ENCODE results near the gene KIF11. TPM values are rescaled to one million over a fixed set of nuclear protein-coding genes. Genes with fewer than 3 reads are reported as not detected.
A peak's percentile ranks its signal among the peaks of the same experiment; 100 is the strongest.

The KIF11 gene
- polyA plus RNA-seq, 1 donor, result 11.5 TPM

DNA sequence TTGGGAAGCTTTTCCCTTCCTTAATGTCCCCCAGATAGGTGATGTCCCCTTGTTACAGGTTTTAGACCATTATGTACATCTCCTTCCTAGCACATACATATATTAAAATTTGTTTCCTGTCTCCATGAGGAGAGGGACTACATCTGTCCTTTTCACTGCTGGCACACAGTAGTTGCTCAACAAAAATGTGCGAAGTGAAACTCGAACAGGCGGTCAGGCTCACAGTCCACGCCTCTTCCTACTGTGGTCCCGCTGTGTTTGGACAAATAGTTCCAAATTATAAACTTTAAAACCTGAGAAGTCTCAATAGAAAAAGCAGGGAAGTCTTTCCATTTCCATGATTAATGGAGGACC lies 95.6 kb downstream of the KIF11 start:
- DNase-seq, result no peak

- peak; percentile 29 for DNase-seq
These were observed 96.2 kb downstream of the KIF11 start for GRCh38 chr10:92688927-92689662.

GRCh38 chr10:92689663-92690210 lies 96.8 kb downstream of the KIF11 start, which contains the start of gene HHEX:
Gene HHEX, plus strand, starts transcription at chr10:92689955. Its CDS starts 32 bp downstream, at chr10:92689987.
- peak; percentile 50 for DNase-seq

DNA sequence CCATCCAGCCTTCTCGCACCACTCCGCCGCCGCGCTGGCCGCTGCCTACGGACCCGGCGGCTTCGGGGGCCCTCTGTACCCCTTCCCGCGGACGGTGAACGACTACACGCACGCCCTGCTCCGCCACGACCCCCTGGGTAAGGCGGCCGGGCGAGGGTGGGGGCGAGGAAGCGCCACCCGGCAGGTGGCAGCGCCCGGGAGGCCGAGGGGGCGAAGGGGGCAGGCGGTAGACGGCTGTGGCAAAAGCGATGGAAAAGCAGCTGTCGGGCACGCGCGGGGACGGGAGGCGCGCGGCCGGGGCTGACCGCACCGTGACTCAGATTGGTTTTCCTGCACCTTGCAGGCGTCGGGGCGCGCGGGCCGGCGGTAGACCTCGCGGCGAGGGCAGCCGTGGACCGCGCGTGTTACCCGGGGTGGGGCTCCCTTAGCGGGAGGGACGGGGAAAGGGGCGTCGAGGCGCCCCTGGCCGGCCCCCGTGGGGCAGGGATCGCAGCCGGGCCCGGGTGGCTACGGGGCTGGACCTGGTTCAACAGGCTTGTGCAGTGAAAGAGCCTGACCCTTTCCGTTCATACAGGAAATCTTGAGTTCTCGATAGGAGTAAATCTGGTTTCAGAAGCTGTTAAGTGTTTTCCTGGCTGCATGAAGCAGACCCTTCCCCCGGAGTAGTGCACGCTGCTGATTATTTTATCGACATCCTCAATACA lies 97.4 kb downstream of the KIF11 start:
- peak; percentile 31 for DNase-seq

- DNase-seq, result no peak
These were observed 98.1 kb downstream of the KIF11 start for GRCh38 chr10:92690915-92691590.

DNA sequence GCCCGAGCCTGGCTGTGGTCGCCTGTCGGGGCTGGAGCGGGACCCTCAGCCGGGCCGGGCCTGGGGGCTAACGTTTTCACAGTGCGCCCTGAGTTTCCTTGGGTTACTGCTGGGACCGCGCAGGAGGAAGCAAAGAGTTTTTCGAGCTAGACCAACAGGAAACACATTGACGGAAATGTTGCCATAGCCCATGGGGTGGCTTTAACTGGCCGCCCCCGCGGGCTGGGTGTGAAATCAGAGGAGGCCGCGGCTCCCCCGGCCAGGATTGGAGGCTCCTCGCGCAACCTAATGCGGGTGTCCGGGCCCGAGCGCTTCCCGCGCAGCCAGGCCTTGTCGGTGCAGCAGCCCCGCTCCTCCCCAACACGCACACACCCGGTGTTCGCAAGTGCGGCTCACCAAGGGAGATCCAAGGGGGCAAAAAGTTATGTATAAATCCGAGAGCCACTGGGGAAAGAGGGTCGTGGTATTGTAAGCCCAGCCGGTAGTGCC lies 98.7 kb downstream of the KIF11 start:
- DNase-seq, result peak; percentile 47

GRCh38 chr10:92692080-92692671 lies 99.2 kb downstream of the KIF11 start:
- no peak for DNase-seq

GRCh38 chr10:92692697-92693533 lies 100.0 kb downstream of the KIF11 start:
- no peak for DNase-seq

DNA sequence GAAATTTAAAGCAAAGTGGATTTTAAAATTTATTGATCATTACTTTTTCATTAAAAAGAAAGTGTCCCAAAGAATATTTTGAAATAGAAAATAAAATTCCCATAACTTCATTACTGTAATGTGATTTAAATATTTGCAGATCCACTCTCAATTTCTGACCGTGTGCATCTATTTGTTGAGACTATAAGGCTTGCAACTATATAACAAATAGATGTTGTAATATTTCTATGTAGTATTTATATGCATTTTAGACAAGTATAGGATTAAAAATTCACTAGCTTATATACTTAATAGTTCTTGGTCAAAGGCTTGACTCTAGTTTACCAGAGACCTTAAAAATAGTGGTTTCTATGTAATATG lies 100.6 kb downstream of the KIF11 start:
- no peak for DNase-seq

DNA sequence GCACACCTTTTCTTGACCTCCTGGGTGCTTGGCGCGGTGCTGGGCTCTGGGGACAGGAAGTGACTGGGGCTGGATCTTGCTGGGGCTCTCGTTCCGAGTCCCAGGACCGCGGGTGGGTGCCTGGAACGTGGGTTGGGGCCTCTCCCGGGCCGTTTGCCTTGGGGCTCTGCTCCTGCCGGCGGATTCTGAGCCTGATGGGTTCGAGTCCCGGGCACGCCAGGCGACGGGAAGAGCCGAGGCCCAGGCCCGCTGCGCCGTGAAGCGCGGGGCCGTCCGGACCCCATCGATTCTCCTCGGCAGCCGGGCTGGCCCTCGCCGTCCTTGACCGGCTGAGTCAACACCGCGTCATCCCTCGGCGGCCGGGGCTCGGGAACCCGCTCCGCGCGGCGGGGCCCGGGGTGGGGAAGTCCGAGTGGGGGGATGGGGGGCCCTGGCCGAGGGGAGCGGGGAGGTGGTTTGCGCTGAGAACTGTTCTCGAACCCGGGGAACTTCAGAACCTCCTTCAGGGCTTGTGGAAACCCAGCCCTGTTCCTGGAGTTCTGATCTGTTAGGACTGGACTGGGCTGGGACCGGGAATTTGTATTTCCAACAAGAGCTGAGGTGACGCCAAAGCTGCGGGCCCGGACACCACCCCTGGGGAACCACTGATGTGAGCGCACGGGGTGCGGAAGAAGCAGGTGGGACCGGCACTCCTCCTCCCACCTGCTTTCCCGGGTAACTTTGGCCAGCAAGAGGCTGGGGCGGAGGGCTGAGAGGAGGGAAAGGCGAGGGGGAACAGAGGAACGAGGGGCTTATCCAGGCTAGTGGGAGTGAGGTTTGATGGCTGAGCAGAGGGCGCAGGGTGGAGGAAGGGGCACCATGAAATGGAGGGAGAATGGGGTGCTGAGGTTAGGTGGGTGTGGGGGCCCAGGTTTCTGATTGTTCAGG lies 103.0 kb downstream of the KIF11 start:
- no peak for DNase-seq

DNA sequence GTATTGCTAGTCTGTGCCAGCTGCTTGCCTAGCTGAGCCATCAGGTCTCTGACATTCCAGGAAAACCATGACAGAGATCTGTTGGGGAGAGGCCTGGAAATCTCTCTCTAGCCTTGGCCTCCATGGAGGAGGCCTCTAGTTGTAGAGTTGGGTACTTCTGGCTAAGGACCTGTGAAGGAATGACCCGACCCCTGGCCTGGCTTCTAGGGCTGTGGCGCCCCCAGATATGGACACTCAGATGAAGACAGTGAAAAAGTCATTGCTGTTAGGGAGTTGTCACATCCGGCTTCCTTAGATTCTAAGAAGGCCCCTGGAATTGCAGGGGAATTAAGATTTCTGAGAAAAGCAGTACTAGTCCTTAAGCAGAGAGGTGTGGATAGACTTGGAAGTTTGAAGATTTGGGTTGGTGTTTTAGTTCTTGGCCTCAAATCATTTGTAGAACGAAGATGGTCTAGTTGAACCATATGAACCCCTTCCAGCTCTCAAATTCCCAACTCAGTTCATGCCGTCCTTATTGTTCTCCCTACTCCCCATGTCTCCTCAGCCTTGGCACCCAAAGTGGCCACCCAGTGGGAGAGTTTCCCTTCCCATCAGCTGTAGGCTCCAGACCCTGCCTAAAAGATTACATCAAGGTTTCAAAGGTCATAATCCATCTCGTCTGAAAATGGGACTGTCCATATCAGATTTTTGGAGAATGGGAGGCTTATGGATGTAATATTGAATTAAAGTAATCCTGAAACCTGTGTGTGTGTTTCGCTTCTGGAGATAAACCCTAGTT lies 103.9 kb downstream of the KIF11 start:
- no peak for DNase-seq

DNA sequence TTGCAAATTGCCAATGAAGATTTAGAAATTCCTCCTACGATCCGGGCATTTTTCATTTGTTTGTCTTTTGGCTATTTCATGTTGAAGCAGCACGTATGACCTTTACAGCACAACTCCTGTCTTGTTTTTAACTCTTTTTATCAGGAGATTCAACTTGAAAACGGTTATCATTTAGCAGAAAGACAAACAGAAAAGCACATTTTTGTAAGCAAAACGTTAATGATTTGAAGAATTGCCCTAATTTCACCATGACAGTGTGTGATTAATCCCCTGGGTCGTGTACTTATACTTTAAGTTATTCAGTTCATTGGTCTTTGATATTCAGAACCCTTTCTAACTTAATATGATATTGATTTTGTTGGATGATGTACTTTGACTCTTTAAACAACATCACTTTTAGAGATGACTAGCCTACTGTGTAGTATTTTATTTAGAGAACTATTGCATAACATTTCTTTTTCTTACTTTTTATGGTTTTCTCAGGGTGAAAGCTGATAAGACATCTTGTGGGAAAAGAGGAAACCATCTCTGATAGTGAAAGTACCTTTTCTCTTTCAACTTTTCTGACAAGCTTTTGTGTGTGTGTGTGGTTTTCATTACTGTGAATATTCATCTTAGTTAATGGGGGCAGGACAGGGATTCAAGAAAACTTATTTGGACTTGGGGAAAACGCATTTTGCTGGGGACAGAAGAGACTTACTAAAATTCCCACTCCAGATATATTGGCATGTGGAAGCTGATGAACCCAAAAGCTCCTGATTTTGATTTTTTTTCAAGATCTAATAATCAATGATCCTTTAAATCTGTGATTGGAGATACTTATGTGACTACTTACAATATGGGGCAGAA lies 105.0 kb downstream of the KIF11 start:
- DNase-seq, result no peak

DNA sequence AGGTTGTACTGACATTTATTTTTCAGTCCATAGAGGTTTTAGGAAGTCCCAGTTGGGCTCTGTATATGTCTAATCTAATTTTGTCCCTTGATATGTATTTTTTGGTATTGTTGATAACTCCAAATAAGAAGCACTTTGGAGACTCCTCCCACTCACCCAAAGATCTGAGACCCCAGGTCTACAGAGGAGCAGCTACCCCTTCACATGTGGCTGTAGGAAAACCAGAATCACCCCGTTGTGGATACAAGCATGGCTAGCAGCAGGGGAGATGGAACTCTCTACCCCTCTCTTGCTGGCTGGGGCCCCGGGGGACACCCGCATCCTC lies 106.2 kb downstream of the KIF11 start:
- no peak for DNase-seq

- peak; percentile 38 for DNase-seq
These were observed 106.8 kb downstream of the KIF11 start for GRCh38 chr10:92699518-92700381.

DNA sequence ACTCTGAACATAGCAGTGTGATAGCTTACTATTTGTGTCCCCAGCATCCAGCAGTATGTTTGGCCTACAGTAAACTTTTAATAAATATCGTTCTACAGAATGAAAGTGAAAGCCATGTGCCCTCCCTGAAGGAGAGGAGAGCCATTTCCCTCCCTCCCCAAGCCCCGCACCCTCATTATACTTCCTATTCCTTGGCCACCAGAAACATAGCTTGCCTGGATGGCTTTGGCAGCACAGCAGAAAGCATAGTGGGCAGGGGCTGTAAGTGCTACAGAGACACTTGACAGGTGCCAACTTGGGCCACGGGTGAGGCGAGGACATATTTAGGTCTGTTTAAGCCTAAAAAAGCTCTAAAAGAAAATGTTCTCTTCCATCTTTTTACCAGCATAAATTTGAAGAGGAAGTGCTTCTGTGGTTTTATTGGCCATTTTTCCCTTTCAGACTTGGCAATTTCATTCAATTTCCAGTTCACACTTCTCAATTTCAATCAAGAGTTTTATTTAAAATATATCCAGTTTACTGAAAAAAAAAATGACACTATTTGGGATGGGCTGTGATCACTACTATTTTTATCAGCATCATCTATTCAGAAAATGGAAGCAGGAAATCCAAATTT lies 109.5 kb downstream of the KIF11 start:
- DNase-seq, result no peak
